Panc1 (cell line): ENCODE measurements around the gene BHLHA15. TPM values are rescaled to one million over a fixed set of nuclear protein-coding genes. Genes with fewer than 3 reads are reported as not detected.

Experiments
- ATAC-seq: fragments of 200-7000 bp; cut with Tn5 transposase; 2 replicates; pipeline ENCODE4 v1.9.1; 2020; ENCODE audit warnings: mild to moderate bottlenecking, moderate library complexity
- BruUV-seq: library from RNA; stranded (reverse); fragments of 400-500 nt; replicated peaks from 2 replicates; lab custom pipeline; 2021; lab: Mats Ljungman, UMichigan
- CTCF ChIA-PET: fragments of 300-600 bp; sonication (Branson Sonifier 250); formaldehyde crosslinking; loops from one replicate; lab custom pipeline; 2022; ENCODE audit warnings: antibody characterized with exemption; lab: Charles Lee
- POLR2A ChIA-PET: fragments of 300-600 bp; sonication (Branson Sonifier 250); formaldehyde crosslinking; loops from one replicate; lab custom pipeline; 2022; ENCODE audit warnings: antibody characterized with exemption; lab: Charles Lee
- DNase-seq: peaks from one replicate; pipeline ENCODE4 v3.0.0-alpha.2; 2010; ENCODE audit warnings: low read depth, low spot score
- H3K27ac ChIP-seq: 2 replicates; pipeline ENCODE4 v1.5.1; 2011; ENCODE audit warnings: mild to moderate bottlenecking, low read length, inconsistent platforms
- H3K27me3 ChIP-seq: fragments of 200-500 bp; sonication (Bioruptor generic); 2 replicates; pipeline ENCODE4 v1.6.0; 2014; ENCODE audit warnings: low read length, inconsistent platforms; ENCODE audit not compliant: control insufficient read depth, insufficient read depth
- H3K36me3 ChIP-seq: fragments of 200-500 bp; sonication (Bioruptor generic); 2 replicates; pipeline ENCODE4 v1.5.1; 2014; ENCODE audit warnings: inconsistent platforms, mild to moderate bottlenecking, low read length, moderate library complexity; ENCODE audit not compliant: control insufficient read depth, insufficient read depth
- H3K4me1 ChIP-seq: 2 replicates; pipeline ENCODE4 v1.5.1; 2011; ENCODE audit warnings: inconsistent platforms, mild to moderate bottlenecking, low read length, moderate library complexity; ENCODE audit not compliant: control insufficient read depth, insufficient read depth
- H3K4me3 ChIP-seq, 2 experiments: 2 replicates each; pipeline ENCODE4 v1.5.1; 2011 to 2012; ENCODE audit warnings: low read depth in 2 of 2, low read length in 2 of 2, mild to moderate bottlenecking in 2 of 2, inconsistent platforms in 1 of 2, moderate library complexity in 1 of 2
- H3K9me3 ChIP-seq: fragments of 200-500 bp; sonication (Bioruptor generic); 2 replicates; pipeline ENCODE4 v1.5.1; 2014; ENCODE audit warnings: low read depth, mild to moderate bottlenecking, inconsistent platforms, low read length, moderate library complexity; ENCODE audit not compliant: control insufficient read depth, insufficient read depth
- POLR2AphosphoS5 ChIP-seq: IDR thresholded peaks from 2 replicates; pipeline ENCODE4 v1.6.1; 2012; ENCODE audit warnings: mild to moderate bottlenecking, low read depth, low read length, moderate library complexity
- REST ChIP-seq, 2 experiments: IDR thresholded peaks; 2 replicates each; pipeline ENCODE4 v1.6.1; 2011 to 2012; ENCODE audit warnings: low read depth in 2 of 2, control low read depth in 1 of 2, low read length in 1 of 2, mild to moderate bottlenecking in 1 of 2, moderate library complexity in 1 of 2; ENCODE audit not compliant: insufficient read depth in 1 of 2
- SIN3A ChIP-seq: IDR thresholded peaks from 2 replicates; pipeline ENCODE4 v1.6.1; 2012; ENCODE audit warnings: low read depth, mild to moderate bottlenecking, low read length, moderate library complexity, borderline replicate concordance; ENCODE audit not compliant: insufficient read depth
- TCF7L2 ChIP-seq: IDR thresholded peaks from 2 replicates; pipeline ENCODE4 v1.6.1; 2011; ENCODE audit warnings: mild to moderate bottlenecking, low read depth, low read length, inconsistent platforms
- in situ Hi-C: cut with HindIII; loops from 2 replicates; pipeline ENCODE4 v1.10.0; 2016; ENCODE audit warnings: low sequenced_read_pairs, low pct_unique_long_range_greater_than_20kb
- intact Hi-C: fragments of 100-400 bp; cut with micrococcal nuclease; formaldehyde crosslinking; loops from one replicate; pipeline ENCODE4 v1.10.0; 2022; ENCODE audit not compliant: unreplicated experiment
- total RNA-seq: library from RNA; stranded (reverse); gene quantifications from one replicate; pipeline ENCODE4 v1.2.1, GENCODE V29; 2021; ENCODE audit not compliant: unreplicated experiment
- TF ChIP-seq, protein P1 (sequence below): fragments of 450-650 bp; IDR thresholded peaks from 2 replicates; pipeline ENCODE4 v1.5.1; 2017; ENCODE audit warnings: mild to moderate bottlenecking

Gene BHLHA15
- total RNA-seq, 1 experiment from 2014 or later, result 0.26 TPM

- TF ChIP-seq SIN3A, result no peak
- TF ChIP-seq POLR2AphosphoS5, result no peak
- TF ChIP-seq, protein P1, sequence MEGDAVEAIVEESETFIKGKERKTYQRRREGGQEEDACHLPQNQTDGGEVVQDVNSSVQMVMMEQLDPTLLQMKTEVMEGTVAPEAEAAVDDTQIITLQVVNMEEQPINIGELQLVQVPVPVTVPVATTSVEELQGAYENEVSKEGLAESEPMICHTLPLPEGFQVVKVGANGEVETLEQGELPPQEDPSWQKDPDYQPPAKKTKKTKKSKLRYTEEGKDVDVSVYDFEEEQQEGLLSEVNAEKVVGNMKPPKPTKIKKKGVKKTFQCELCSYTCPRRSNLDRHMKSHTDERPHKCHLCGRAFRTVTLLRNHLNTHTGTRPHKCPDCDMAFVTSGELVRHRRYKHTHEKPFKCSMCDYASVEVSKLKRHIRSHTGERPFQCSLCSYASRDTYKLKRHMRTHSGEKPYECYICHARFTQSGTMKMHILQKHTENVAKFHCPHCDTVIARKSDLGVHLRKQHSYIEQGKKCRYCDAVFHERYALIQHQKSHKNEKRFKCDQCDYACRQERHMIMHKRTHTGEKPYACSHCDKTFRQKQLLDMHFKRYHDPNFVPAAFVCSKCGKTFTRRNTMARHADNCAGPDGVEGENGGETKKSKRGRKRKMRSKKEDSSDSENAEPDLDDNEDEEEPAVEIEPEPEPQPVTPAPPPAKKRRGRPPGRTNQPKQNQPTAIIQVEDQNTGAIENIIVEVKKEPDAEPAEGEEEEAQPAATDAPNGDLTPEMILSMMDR, result no peak
- no peak for TF ChIP-seq REST (IDR thresholded peaks at IDR 0.05; ENCODE audit: insufficient read depth in 1 of 2, low read depth in 2 of 2, low read length in 1 of 2)
- no peak for TF ChIP-seq TCF7L2
- H3K4me3 ChIP-seq, result no peak overlapping the region
- no peak for DNase-seq
- intact Hi-C loops, result loop anchor here (10.0 kb wide), 1 partner anchor 206 kb away; no protein-coding TSS in a partner anchor
- no peaks in the 10 kb centered on the region for H3K36me3 ChIP-seq
- BruUV-seq, result no TSS peak
- H3K4me1 ChIP-seq, result no peaks in the 10 kb centered on the region
- H3K27me3 ChIP-seq, result no peaks in the 10 kb centered on the region
- ChIA-PET POLR2A (no interaction called here), CTCF (no interaction called here)
- ATAC-seq, result peak; percentile 32
- no peaks in the 10 kb centered on the region for H3K9me3 ChIP-seq
- in situ Hi-C loops, result no loop called here
- H3K27ac ChIP-seq, result no peak overlapping the region
These were observed 19.7 kb downstream of the BHLHA15 start for GRCh38 chr7:98230746-98231471.

DNA sequence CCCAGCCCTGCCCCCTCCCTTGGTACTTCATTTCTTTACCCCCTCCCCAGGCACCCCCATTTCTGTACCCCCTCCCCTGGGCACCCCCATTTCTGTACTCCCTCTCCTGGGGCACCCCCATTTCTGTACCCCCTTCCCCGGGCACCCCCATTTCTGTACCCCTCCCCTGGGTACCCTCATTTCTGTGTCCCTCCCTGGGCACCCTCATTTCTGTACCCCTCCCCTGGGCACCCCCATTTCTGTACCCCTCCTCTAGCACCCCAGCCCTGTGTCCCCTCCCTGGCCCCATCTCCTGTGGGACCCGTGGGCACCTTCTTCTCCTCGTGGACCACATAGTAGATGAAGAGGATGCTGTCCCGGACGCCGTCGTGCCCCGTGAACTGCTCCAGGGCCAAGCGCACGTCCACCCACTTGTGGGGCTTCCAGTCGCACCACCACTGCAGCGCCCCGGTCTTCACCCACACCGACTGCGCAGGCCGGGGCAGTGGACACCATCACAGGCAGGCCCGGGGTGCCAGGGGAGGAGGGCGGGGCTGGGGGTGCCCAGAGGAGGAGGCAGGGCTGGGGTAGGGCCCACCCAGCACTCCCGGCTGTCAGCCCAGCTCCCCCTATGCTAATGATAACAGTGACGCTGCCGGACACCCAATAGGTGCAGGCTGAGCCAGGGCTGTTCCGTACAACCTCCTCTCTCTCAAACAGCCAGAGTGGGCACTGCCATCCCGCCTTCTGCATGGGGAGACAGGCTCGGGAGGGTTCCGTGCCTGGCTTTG lies 20.4 kb downstream of the BHLHA15 start:
- H3K27me3 ChIP-seq, result no peaks in the 10 kb centered on the region
- no peaks in the 10 kb centered on the region for H3K9me3 ChIP-seq
- ChIA-PET CTCF (no interaction called here), POLR2A (no interaction called here)
- no peaks in the 10 kb centered on the region for H3K36me3 ChIP-seq
- H3K4me3 ChIP-seq, result no peak overlapping the region
- BruUV-seq, result no TSS peak
- ATAC-seq (no peak), DNase-seq (no peak)
- H3K4me1 ChIP-seq, result no peaks in the 10 kb centered on the region
- no peak overlapping the region for H3K27ac ChIP-seq
- TF ChIP-seq SIN3A (no peak), REST (IDR thresholded peaks at IDR 0.05; ENCODE audit: insufficient read depth in 1 of 2, low read depth in 2 of 2, low read length in 1 of 2) (no peak), POLR2AphosphoS5 (no peak)
- TF ChIP-seq, protein P1, result no peak
- intact Hi-C loops (loop anchor here (10.0 kb wide), 1 partner anchor 207 kb away; no protein-coding TSS in a partner anchor), in situ Hi-C loops (no loop called here)
